CD4-positive, alpha-beta memory T cell (primary cell): Measurements from ENCODE around the gene HRH1. TPM values are rescaled to one million over a fixed set of nuclear protein-coding genes. Genes with fewer than 3 reads are reported as not detected.

Experiments used
- CTCF ChIA-PET: fragments of 350-600 bp; sonication (Branson Sonifier 250); formaldehyde crosslinking; loops from one replicate; lab custom pipeline; 2021; ENCODE audit warnings: inconsistent platforms; ENCODE audit not compliant: partially characterized antibody; lab: Charles Lee
- POLR2A ChIA-PET: fragments of 350-600 bp; sonication (Branson Sonifier 250); formaldehyde crosslinking; loops from one replicate; lab custom pipeline; 2021; ENCODE audit not compliant: partially characterized antibody; lab: Charles Lee
- DNase-seq, 5 donors: peaks; one replicate each; pipeline versions ENCODE4 v3.0.0 to v3.0.0-alpha.2; 2020 to 2022; ENCODE audit warnings: mixed read lengths in 1 of 5
- H3K27ac ChIP-seq: one replicate; pipeline ENCODE4 v1.7.0; 2013; ENCODE audit warnings: low read depth, low read length
- H3K27me3 ChIP-seq: 2 replicates; pipeline ENCODE4 v1.7.0; 2013; ENCODE audit warnings: mild to moderate bottlenecking, low read length, moderate library complexity; ENCODE audit not compliant: insufficient read depth
- H3K36me3 ChIP-seq: 2 replicates; pipeline ENCODE4 v1.7.0; 2013; ENCODE audit warnings: mild to moderate bottlenecking, low read length, moderate library complexity; ENCODE audit not compliant: insufficient read depth
- H3K4me1 ChIP-seq: 2 replicates; pipeline ENCODE4 v1.7.0; 2013; ENCODE audit warnings: mild to moderate bottlenecking, low read length, moderate library complexity; ENCODE audit not compliant: insufficient read depth
- H3K4me3 ChIP-seq, 2 donors: one replicate each; pipeline ENCODE4 v1.7.0; 2013; ENCODE audit warnings: low read length in 2 of 2, mild to moderate bottlenecking in 1 of 2
- H3K9me3 ChIP-seq, 2 donors: one replicate each; pipeline ENCODE4 v1.7.0; 2013; ENCODE audit warnings: low read length in 2 of 2, control low read depth in 1 of 2; ENCODE audit not compliant: control insufficient read depth in 1 of 2
- H3K27ac Mint-ChIP-seq, 7 donors: one replicate each; pipeline ENCODE4 v1.8.0; 2020 to 2021; ENCODE audit warnings: mixed read lengths in 7 of 7, mild to moderate bottlenecking in 6 of 7, inconsistent platforms in 3 of 7, moderate library complexity in 3 of 7
- H3K27me3 Mint-ChIP-seq, 2 donors: one replicate each; pipeline ENCODE4 v1.8.0; 2020 to 2021; ENCODE audit warnings: mixed read lengths in 2 of 2
- H3K36me3 Mint-ChIP-seq, 2 donors: one replicate each; pipeline ENCODE4 v1.8.0; 2020 to 2021; ENCODE audit warnings: mixed read lengths in 2 of 2, inconsistent platforms in 1 of 2, mild to moderate bottlenecking in 1 of 2
- H3K4me1 Mint-ChIP-seq, 4 donors: one replicate each; pipeline ENCODE4 v1.8.0; 2020 to 2021; ENCODE audit warnings: mixed read lengths in 4 of 4, mild to moderate bottlenecking in 1 of 4
- H3K4me3 Mint-ChIP-seq, 8 donors: one replicate each; pipeline ENCODE4 v1.8.0; 2020 to 2021; ENCODE audit warnings: mixed read lengths in 8 of 8, mild to moderate bottlenecking in 7 of 8, moderate library complexity in 6 of 8, inconsistent platforms in 3 of 8
- H3K9me3 Mint-ChIP-seq, 8 donors: one replicate each; pipeline ENCODE4 v1.8.0; 2020 to 2021; ENCODE audit warnings: mixed read lengths in 8 of 8, mild to moderate bottlenecking in 5 of 8, inconsistent platforms in 3 of 8, moderate library complexity in 1 of 8
- intact Hi-C: fragments of 100-400 bp; cut with micrococcal nuclease; formaldehyde crosslinking; loops from one replicate; pipeline ENCODE4 v1.15.1; 2023
- polyA plus RNA-seq, 2 donors: library from polyadenylated mRNA; unstranded; fragments of 300-500 nt; fragmentation: Illumina TruSeq; gene quantifications; one replicate each; pipeline ENCODE4 v1.2.3, GENCODE V29; 2021
- total RNA-seq, 2 experiments: library from RNA; stranded (reverse); gene quantifications; one replicate each; pipeline ENCODE4 v1.2.3, GENCODE V29; 2021

HRH1 gene
- total and polyA plus RNA-seq, 4 experiments from 2014 or later, result 0.31 to 0.81 (median 0.58) TPM; not detected in 1

DNA sequence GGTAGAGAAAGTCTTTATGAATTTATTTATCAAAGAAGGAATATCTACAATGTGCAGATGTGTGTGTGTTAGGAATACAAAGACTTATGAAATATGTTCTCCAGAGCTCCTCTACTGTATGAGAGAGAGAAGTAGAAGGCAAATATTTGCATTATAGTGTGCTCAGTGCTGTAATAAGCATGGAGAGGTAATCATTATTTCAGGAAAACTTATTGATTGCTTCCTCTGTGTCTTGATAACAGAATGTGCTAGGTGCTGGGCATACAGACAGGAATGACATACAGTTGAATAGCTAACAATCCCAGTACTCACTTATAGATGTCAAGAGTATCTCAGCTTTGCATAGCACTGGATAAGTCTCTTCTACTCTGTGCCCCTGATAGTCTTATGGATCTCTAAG is 148.2 kb downstream of the HRH1 start:
- peaks cover 25% of the 10 kb centered on the region for H3K36me3 ChIP-seq
- H3K4me3 ChIP-seq, result no peak overlapping the region
- no peak overlapping the region for H3K27ac ChIP-seq
- Mint-ChIP-seq H3K4me1 (peaks cover 14 to 28% (median 18%) of the 10 kb centered on the region in 4 donors), H3K36me3 (peaks cover 69% of the 10 kb centered on the region in 2 donors), H3K27ac (no peak overlapping the region), H3K9me3 (no peaks in the 10 kb centered on the region), H3K4me3 (no peak overlapping the region), H3K27me3 (no peaks in the 10 kb centered on the region)
- no peaks in the 10 kb centered on the region for H3K27me3 ChIP-seq
- intact Hi-C loops, result no loop called here
- H3K4me1 ChIP-seq, result peaks cover 7% of the 10 kb centered on the region
- no peak for DNase-seq
- ChIA-PET POLR2A (no interaction called here), CTCF (interaction anchor here (1.2 kb wide), 1 partner anchor 66 kb away, joined by 4 read pairs; no protein-coding TSS in a partner anchor)
- H3K9me3 ChIP-seq, result no peaks in the 10 kb centered on the region

DNA sequence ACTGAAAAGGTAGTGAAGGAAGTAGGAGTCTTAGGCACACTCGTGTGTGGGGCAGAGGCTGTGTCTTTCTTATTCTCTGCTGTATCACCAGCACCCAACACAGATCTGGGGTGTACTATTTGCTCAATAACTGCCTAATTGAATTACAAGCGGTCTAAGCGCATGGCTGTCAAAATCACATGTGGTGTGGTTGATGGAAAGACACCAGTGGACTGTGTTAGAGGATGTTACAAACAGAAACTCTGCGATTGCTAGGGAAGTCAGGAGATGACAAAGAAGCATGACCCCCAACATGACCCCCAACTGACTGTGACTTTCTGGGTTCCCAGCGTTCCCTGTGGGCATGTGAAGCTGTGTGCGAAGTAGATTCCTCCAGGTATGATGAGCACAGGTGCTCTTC is 149.9 kb downstream of the HRH1 start:
- Mint-ChIP-seq H3K36me3 (peaks cover 70 to 72% of the 10 kb centered on the region in 2 donors), H3K4me3 (no peak overlapping the region), H3K27ac (peak overlapping the region in 1 of 7 donors; percentile 48), H3K4me1 (peaks cover 14 to 31% (median 18%) of the 10 kb centered on the region in 4 donors), H3K27me3 (no peaks in the 10 kb centered on the region), H3K9me3 (no peaks in the 10 kb centered on the region)
- no peak for DNase-seq
- intact Hi-C loops, result no loop called here
- Histone ChIP-seq H3K4me3 (no peak overlapping the region), H3K27ac (no peak overlapping the region), H3K4me1 (peaks cover 7% of the 10 kb centered on the region), H3K36me3 (peaks cover 42% of the 10 kb centered on the region), H3K27me3 (no peaks in the 10 kb centered on the region), H3K9me3 (no peaks in the 10 kb centered on the region)
- CTCF ChIA-PET, result interaction anchor here (1.3 kb wide), 1 partner anchor 30 kb away, joined by 7 read pairs; no protein-coding TSS in a partner anchor
- POLR2A ChIA-PET, result interaction anchor here (1.3 kb wide), 1 partner anchor 13 kb away, joined by 3 read pairs; no protein-coding TSS in a partner anchor

DNA sequence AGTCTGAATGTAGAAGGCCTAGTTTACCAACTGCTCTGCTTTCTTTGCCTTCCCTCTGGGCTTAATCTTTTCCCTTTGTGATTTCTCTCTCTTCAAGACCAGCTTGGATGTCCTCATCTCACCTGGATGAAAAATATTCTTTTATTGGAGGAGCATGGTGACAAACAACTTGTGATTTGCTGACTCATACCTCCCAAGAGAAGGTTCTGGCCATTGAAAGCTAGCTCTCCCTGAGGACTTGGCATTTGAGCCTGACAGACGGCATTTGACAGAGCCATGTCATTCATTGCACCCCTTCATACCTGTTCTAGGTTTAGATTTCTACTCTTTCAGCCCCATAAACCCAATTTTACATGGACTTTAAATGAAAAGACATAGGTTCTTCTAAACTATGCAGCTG is 151.2 kb downstream of the HRH1 start:
- ChIA-PET POLR2A (interaction anchor here (2.6 kb wide), 1 partner anchor 33 kb away, joined by 9 read pairs; the partner anchor contains the start of gene ATG7), CTCF (interaction anchor here (1.3 kb wide), 2 partner anchors 29 to 69 kb away, joined by 6 to 7 read pairs; no protein-coding TSS in a partner anchor)
- DNase-seq, result no peak
- intact Hi-C loops, result no loop called here
- peaks cover 14 to 31% (median 18%) of the 10 kb centered on the region in 4 donors for H3K4me1 Mint-ChIP-seq
- Histone ChIP-seq H3K27ac (no peak overlapping the region), H3K4me3 (no peak overlapping the region), H3K27me3 (no peaks in the 10 kb centered on the region), H3K4me1 (peaks cover 7% of the 10 kb centered on the region), H3K9me3 (no peaks in the 10 kb centered on the region), H3K36me3 (peaks cover 42% of the 10 kb centered on the region)
- peaks cover 66 to 69% of the 10 kb centered on the region in 2 donors for H3K36me3 Mint-ChIP-seq
- H3K27ac Mint-ChIP-seq, result peak overlapping the region in 3 of 7 donors; percentile 7 to 60 (median 54)
- H3K27me3 Mint-ChIP-seq, result no peaks in the 10 kb centered on the region
- H3K9me3 Mint-ChIP-seq, result no peaks in the 10 kb centered on the region
- no peak overlapping the region for H3K4me3 Mint-ChIP-seq

DNA sequence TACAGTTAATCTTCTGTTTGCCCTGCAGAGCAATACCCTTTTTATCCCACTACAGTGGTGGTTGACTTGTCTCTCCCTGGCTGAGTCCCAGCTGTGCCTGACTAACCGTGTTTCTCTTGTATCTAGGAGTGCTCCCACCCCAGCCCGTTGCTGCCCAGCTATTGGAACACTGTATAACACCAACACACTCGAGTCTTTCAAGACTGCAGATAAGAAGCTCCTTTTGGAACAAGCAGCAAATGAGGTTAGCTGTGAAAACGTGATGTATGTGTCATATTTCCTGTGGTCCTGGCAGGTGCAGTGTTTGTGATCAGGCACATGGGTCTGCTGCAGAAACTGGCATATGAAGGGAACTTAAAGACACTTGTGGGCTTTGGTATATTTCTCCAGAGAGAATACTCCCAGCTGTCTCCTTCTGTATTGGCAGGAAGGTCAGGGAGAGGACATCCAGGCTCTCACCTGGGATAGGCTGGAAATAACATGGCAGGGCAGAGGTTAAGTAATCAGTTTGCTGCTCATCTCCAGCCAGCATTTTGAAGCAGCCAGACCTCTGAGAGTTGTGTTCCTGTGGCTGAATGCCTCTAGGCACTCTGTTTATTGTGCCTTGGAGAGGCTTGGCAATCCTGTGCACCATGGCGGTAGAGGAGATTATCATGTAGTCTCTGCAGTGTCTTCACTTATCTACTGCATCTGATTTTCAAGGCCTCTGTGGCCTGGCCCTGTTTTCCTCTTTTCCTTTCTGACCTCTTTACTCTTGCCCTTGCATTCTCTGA is 152.7 kb downstream of the HRH1 start:
- ChIA-PET CTCF (interaction anchor here (1.2 to 1.3 kb wide), 2 partner anchors 28 to 70 kb away, joined by 5 to 6 read pairs; no protein-coding TSS in a partner anchor), POLR2A (interaction anchor here (1.2 to 2.6 kb wide), 2 partner anchors 10 to 35 kb away, joined by 3 to 9 read pairs; partner anchors contain the start of gene ATG7)
- Histone ChIP-seq H3K27me3 (no peaks in the 10 kb centered on the region), H3K27ac (no peak overlapping the region), H3K9me3 (no peaks in the 10 kb centered on the region), H3K4me3 (no peak overlapping the region), H3K4me1 (peaks cover 7% of the 10 kb centered on the region), H3K36me3 (peaks cover 44% of the 10 kb centered on the region)
- Mint-ChIP-seq H3K4me1 (peaks cover 14 to 27% (median 18%) of the 10 kb centered on the region in 4 donors), H3K27me3 (no peaks in the 10 kb centered on the region), H3K36me3 (peaks cover 62% of the 10 kb centered on the region in 2 donors), H3K27ac (peak overlapping the region in 6 of 7 donors; percentile 60 to 88 (median 78)), H3K4me3 (peak overlapping the region in 1 of 8 donors; percentile 40), H3K9me3 (no peaks in the 10 kb centered on the region)
- intact Hi-C loops, result no loop called here
- DNase-seq, result peak in 1 of 5 donors; percentile 44

DNA sequence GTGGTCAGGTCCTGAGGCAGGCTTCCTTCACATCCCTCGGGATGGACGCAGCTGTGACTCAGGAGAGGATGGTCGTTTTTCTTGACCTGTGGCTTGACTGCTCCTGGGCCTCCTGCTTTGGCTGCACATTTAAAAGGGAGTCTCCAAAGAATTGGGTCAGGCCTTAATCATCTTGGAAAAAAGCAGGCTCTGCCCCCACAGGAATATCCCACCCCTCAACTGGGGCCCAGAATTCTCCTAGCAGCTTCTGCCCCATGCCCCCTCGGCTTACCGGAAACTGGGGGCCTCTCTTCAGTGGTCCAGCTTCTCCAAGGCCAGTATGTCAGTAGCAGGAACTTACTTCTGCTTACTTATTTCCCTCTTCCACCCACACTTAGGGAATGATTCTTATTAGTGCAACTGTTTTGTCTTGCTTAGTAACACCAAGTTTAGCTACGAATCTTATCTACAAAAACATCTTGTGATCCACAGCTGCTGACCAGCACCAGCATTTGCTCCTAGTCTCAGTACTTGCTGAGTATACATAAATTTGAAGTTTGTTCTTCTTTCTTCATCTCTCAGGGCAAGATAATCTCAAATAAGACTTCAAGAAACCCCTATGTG is 153.6 kb downstream of the HRH1 start:
- Histone ChIP-seq H3K36me3 (peaks cover 42% of the 10 kb centered on the region), H3K27ac (no peak overlapping the region), H3K4me1 (peaks cover 7% of the 10 kb centered on the region), H3K4me3 (no peak overlapping the region), H3K27me3 (no peaks in the 10 kb centered on the region), H3K9me3 (no peaks in the 10 kb centered on the region)
- intact Hi-C loops, result no loop called here
- DNase-seq, result no peak
- no peak overlapping the region for H3K4me3 Mint-ChIP-seq
- POLR2A ChIA-PET, result interaction anchor here (1.2 to 2.6 kb wide), 2 partner anchors 9 to 36 kb away, joined by 3 to 9 read pairs; partner anchors contain the start of gene ATG7
- H3K36me3 Mint-ChIP-seq, result peaks cover 61 to 62% of the 10 kb centered on the region in 2 donors
- no peaks in the 10 kb centered on the region for H3K27me3 Mint-ChIP-seq
- H3K27ac Mint-ChIP-seq, result peak overlapping the region in 2 of 7 donors; percentile 45 to 59
- H3K9me3 Mint-ChIP-seq, result no peaks in the 10 kb centered on the region
- peaks cover 14 to 27% (median 18%) of the 10 kb centered on the region in 4 donors for H3K4me1 Mint-ChIP-seq
- CTCF ChIA-PET, result no interaction called here

DNA sequence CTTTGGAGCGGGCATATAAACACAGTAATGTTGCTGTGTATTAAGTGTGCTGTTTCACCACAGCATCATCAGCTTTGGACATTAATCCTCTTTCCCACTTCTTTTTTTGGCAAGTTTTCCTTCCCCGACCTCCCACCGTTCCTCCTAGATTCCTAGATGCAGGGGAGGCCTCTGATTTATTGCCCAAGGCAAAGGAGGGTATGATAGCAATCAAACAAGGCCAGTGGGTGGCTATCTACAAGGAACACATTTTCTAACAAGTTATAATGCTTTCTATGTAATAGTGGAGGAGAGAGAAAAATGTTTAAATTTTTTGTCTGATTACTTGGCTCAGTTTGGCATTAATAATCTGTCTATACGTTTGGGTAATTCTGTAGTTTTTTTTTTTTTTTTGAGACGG is 156.0 kb downstream of the HRH1 start:
- ChIA-PET POLR2A (no interaction called here), CTCF (no interaction called here)
- no peaks in the 10 kb centered on the region for H3K27me3 Mint-ChIP-seq
- H3K36me3 Mint-ChIP-seq, result peaks cover 73 to 74% of the 10 kb centered on the region in 2 donors
- Histone ChIP-seq H3K27me3 (no peaks in the 10 kb centered on the region), H3K27ac (no peak overlapping the region), H3K9me3 (no peaks in the 10 kb centered on the region), H3K36me3 (peaks cover 42% of the 10 kb centered on the region), H3K4me1 (peaks cover 7% of the 10 kb centered on the region), H3K4me3 (no peak overlapping the region)
- peaks cover 11 to 23% (median 17%) of the 10 kb centered on the region in 4 donors for H3K4me1 Mint-ChIP-seq
- no peak for DNase-seq
- H3K9me3 Mint-ChIP-seq, result peaks cover 0 to 3% (median 0%) of the 10 kb centered on the region in 8 donors
- no peak overlapping the region for H3K4me3 Mint-ChIP-seq
- intact Hi-C loops, result no loop called here
- H3K27ac Mint-ChIP-seq, result no peak overlapping the region

- Histone ChIP-seq H3K4me3 (no peak overlapping the region), H3K4me1 (no peaks in the 10 kb centered on the region), H3K36me3 (peaks cover 41% of the 10 kb centered on the region), H3K27ac (no peak overlapping the region), H3K9me3 (no peaks in the 10 kb centered on the region), H3K27me3 (no peaks in the 10 kb centered on the region)
- peak overlapping the region in 1 of 7 donors; percentile 7 for H3K27ac Mint-ChIP-seq
- H3K4me1 Mint-ChIP-seq, result peaks cover 0 to 6% (median 2%) of the 10 kb centered on the region in 4 donors
- CTCF ChIA-PET, result no interaction called here
- peaks cover 0 to 4% (median 0%) of the 10 kb centered on the region in 8 donors for H3K9me3 Mint-ChIP-seq
- intact Hi-C loops, result no loop called here
- peaks cover 72 to 80% of the 10 kb centered on the region in 2 donors for H3K36me3 Mint-ChIP-seq
- DNase-seq, result no peak
- H3K4me3 Mint-ChIP-seq, result no peak overlapping the region
- no peaks in the 10 kb centered on the region for H3K27me3 Mint-ChIP-seq
- POLR2A ChIA-PET, result no interaction called here
Observed at GRCh38 chr3:11312166-11312565, 157.9 kb downstream of the HRH1 start.
